GM12892 (cell line): Measurements from ENCODE around the gene WWOX.

Experiments used
- DNase-seq: peaks from one replicate; pipeline ENCODE4 v3.0.0; 2011; ENCODE audit not compliant: insufficient read length
- FAIRE-seq: peaks from 2 replicates; lab custom pipeline; 2011; peaks lifted over from hg19 to GRCh38; lab: Jason Lieb, UNC
- POLR2A ChIP-seq: IDR thresholded peaks from 2 replicates; pipeline ENCODE4 v1.6.1; 2011; ENCODE audit warnings: low read depth, low read length, control low read depth
- POLR2AphosphoS5 ChIP-seq: IDR thresholded peaks from 2 replicates; pipeline ENCODE4 v1.6.1; 2011; ENCODE audit warnings: low read depth, low read length, control low read depth
- TAF1 ChIP-seq: IDR thresholded peaks from 2 replicates; pipeline ENCODE4 v1.6.1; 2011; ENCODE audit warnings: low read depth, mild to moderate bottlenecking, control low read depth, low read length, borderline replicate concordance

The WWOX gene

GRCh38 chr16:79079656-79080420 is 980.4 kb downstream of the WWOX start:
- no peak for DNase-seq
- FAIRE-seq = no peak
- TF ChIP-seq POLR2A (no peak), POLR2AphosphoS5 (no peak), TAF1 (no peak)

GRCh38 chr16:79081297-79082066 is 982.0 kb downstream of the WWOX start:
- no peak for DNase-seq
- TF ChIP-seq POLR2A = no peak
- no peak for TF ChIP-seq POLR2AphosphoS5
- TF ChIP-seq TAF1 = no peak
- no peak for FAIRE-seq

GRCh38 chr16:79082970-79083369 is 983.5 kb downstream of the WWOX start:
- no peak for FAIRE-seq
- TF ChIP-seq POLR2A = no peak
- no peak for TF ChIP-seq POLR2AphosphoS5
- TF ChIP-seq TAF1 = no peak

GRCh38 chr16:79083508-79084299 is 984.2 kb downstream of the WWOX start:
- TF ChIP-seq POLR2AphosphoS5 (no peak), TAF1 (no peak)

More at GRCh38 chr16:79082970-79083369, 983.5 kb downstream of the WWOX start:
- no peak for DNase-seq

GRCh38 chr16:79088971-79089370 is 989.5 kb downstream of the WWOX start:
- DNase-seq = no peak
- no peak for FAIRE-seq
- no peak for TF ChIP-seq POLR2A
- TF ChIP-seq POLR2AphosphoS5 = no peak
- TF ChIP-seq TAF1 = no peak

More at GRCh38 chr16:79083508-79084299, 984.2 kb downstream of the WWOX start:
- FAIRE-seq = no peak
- DNase-seq = no peak

GRCh38 chr16:79089735-79090284 is 990.4 kb downstream of the WWOX start:
- FAIRE-seq = no peak
- TF ChIP-seq TAF1 (no peak), POLR2A (no peak), POLR2AphosphoS5 (no peak)

GRCh38 chr16:79090966-79091365 is 991.5 kb downstream of the WWOX start:
- no peak for FAIRE-seq
- TF ChIP-seq POLR2A = no peak
- no peak for TF ChIP-seq POLR2AphosphoS5
- TF ChIP-seq TAF1 = no peak

More at GRCh38 chr16:79089735-79090284, 990.4 kb downstream of the WWOX start:
- no peak for DNase-seq

GRCh38 chr16:79092846-79093245 is 993.4 kb downstream of the WWOX start:
- TF ChIP-seq POLR2AphosphoS5 = no peak
- no peak for TF ChIP-seq TAF1
- TF ChIP-seq POLR2A = no peak
- FAIRE-seq (no peak), DNase-seq (no peak)

More at GRCh38 chr16:79090966-79091365, 991.5 kb downstream of the WWOX start:
- DNase-seq = no peak

- no peak for FAIRE-seq
These were observed 994.1 kb downstream of the WWOX start for GRCh38 chr16:79093554-79093967.

GRCh38 chr16:79096246-79096645 is 996.8 kb downstream of the WWOX start:
- TF ChIP-seq POLR2A (no peak), POLR2AphosphoS5 (no peak), TAF1 (no peak)
- DNase-seq (no peak), FAIRE-seq (no peak)

More at GRCh38 chr16:79093554-79093967, 994.1 kb downstream of the WWOX start:
- DNase-seq = no peak
- TF ChIP-seq POLR2A (no peak), TAF1 (no peak), POLR2AphosphoS5 (no peak)
